NCI-H2029 treated with DMSO at 0.1 percent for 48 hours (cell line): ENCODE results near the gene AGAP1.

Experiments used
- DNase-seq: peaks from one replicate; lab custom pipeline; 2025; lab: John Stamatoyannopoulos, UW

AGAP1 gene

GRCh38 chr2:236095504-236095903, 601.7 kb downstream of the AGAP1 start:
- DNase-seq: no peak

- no peak for DNase-seq
Measured at GRCh38 chr2:236101311-236101950, 607.6 kb downstream of the AGAP1 start.

- DNase-seq: no peak
Measured at GRCh38 chr2:236102971-236103370, 609.1 kb downstream of the AGAP1 start.

- no peak for DNase-seq
Measured at GRCh38 chr2:236103981-236104380, 610.1 kb downstream of the AGAP1 start.

GRCh38 chr2:236105955-236106607, 612.2 kb downstream of the AGAP1 start:
- DNase-seq: no peak

GRCh38 chr2:236106761-236107160, 612.9 kb downstream of the AGAP1 start:
- no peak for DNase-seq

- DNase-seq: no peak
Measured at GRCh38 chr2:236107536-236107935, 613.7 kb downstream of the AGAP1 start.

- no peak for DNase-seq
Measured at GRCh38 chr2:236107942-236108625, 614.2 kb downstream of the AGAP1 start.

- no peak for DNase-seq
Measured at GRCh38 chr2:236109061-236109460, 615.2 kb downstream of the AGAP1 start.

GRCh38 chr2:236109473-236109872, 615.6 kb downstream of the AGAP1 start:
- DNase-seq: no peak

- no peak for DNase-seq
Measured at GRCh38 chr2:236112466-236112865, 618.6 kb downstream of the AGAP1 start.

- no peak for DNase-seq
Measured at GRCh38 chr2:236113425-236113824, 619.6 kb downstream of the AGAP1 start.

- no peak for DNase-seq
Measured at GRCh38 chr2:236113948-236114347, 620.1 kb downstream of the AGAP1 start.

GRCh38 chr2:236114959-236115358, 621.1 kb downstream of the AGAP1 start:
- no peak for DNase-seq

GRCh38 chr2:236117401-236117800, 623.6 kb downstream of the AGAP1 start:
- no peak for DNase-seq

- peak; percentile 47 for DNase-seq
Measured at GRCh38 chr2:236117861-236118269, 624.0 kb downstream of the AGAP1 start.

GRCh38 chr2:236119003-236119402, 625.2 kb downstream of the AGAP1 start:
- no peak for DNase-seq

GRCh38 chr2:236119476-236119875, 625.6 kb downstream of the AGAP1 start:
- DNase-seq: no peak

- peak; percentile 89 for DNase-seq
Measured at GRCh38 chr2:236120141-236120601, 626.3 kb downstream of the AGAP1 start.

GRCh38 chr2:236120829-236121228, 627.0 kb downstream of the AGAP1 start:
- DNase-seq: no peak

GRCh38 chr2:236121546-236121945, 627.7 kb downstream of the AGAP1 start:
- no peak for DNase-seq

GRCh38 chr2:236122236-236122635, 628.4 kb downstream of the AGAP1 start:
- DNase-seq: no peak

GRCh38 chr2:236123716-236124115, 629.9 kb downstream of the AGAP1 start:
- DNase-seq: no peak
